HL-60/S4 treated with retinoic acid at 250 ng/mL for 4 days and 3 days (cell line): Measurements from ENCODE around the gene SCFD2.

ENCODE experiments used
- in situ Hi-C: fragments of 300-500 bp; cut with MboI; formaldehyde crosslinking; loops from 2 replicates; pipeline ENCODE4 v1.7.0; 2022; ENCODE audit warnings: low sequenced_read_pairs

The SCFD2 gene

GRCh38 chr4:53194727-53195126 is 171.1 kb downstream of the SCFD2 start:
- in situ Hi-C loops: loop anchor here (25.0 kb wide), 1 partner anchor 1018 kb away; no protein-coding TSS in a partner anchor

DNA sequence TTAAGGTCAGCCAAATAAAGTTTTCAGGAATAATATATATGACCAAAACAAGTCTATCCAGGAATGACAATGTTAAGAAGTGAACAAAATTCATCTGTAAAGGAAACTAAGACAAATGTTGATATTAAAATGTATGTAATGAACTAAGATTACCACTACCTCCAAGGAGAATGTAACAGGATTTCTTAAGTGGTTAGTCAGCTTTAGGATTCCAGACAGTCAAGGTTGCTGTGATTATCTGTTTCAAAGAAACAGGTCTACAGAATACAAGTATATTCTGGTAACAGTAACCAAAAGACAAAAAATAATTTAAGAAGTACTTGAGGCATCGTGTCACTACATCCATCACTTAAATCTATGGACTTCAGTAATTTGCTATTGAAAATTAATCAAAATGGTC is 172.8 kb downstream of the SCFD2 start:
- in situ Hi-C loops: loop anchor here (25.0 kb wide), 1 partner anchor 1019 kb away; no protein-coding TSS in a partner anchor

- in situ Hi-C loops: loop anchor here (25.0 kb wide), 1 partner anchor 1020 kb away; no protein-coding TSS in a partner anchor
Observed at GRCh38 chr4:53192496-53192895, 173.4 kb downstream of the SCFD2 start.

GRCh38 chr4:53191997-53192396 is 173.9 kb downstream of the SCFD2 start:
- in situ Hi-C loops: loop anchor here (25.0 kb wide), 1 partner anchor 1020 kb away; no protein-coding TSS in a partner anchor

GRCh38 chr4:53189011-53189410 is 176.8 kb downstream of the SCFD2 start:
- in situ Hi-C loops: loop anchor here (25.0 kb wide), 1 partner anchor 1023 kb away; no protein-coding TSS in a partner anchor

- in situ Hi-C loops: loop anchor here (25.0 kb wide), 1 partner anchor 1025 kb away; no protein-coding TSS in a partner anchor
Observed at GRCh38 chr4:53186714-53187358, 179.0 kb downstream of the SCFD2 start.

DNA sequence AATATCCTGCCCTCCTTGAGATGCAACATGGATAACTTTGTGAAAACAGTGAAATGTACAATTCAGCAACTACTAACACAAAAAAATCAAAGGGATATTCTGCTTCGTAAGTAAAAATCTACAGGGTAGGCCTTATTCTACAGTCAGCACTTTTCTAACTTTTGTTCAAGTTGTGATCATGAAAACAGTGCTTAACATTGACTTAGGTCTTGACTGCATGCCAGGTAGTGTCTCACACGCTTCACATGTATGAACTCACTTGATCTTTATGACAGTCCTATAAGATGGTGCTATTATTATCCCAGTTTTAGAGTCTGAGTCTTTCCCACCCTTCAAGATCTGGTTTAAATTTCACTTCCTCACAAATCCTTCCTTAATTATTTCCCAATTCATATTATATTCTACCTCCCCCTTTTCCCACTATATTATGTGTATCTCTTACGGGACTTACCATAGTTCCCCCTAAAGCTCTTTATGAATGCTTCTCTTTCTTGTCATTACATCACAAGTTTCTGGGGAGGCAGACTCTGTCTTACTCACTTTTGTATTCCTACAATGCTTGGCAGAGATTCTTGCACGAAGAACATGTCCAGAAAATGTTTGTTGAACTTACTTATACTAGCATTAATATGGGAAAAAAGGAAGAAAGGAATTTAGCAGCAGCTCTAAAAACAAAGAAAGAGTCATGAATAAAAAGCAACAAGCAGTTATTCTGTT is 179.8 kb downstream of the SCFD2 start:
- in situ Hi-C loops: loop anchor here (25.0 kb wide), 1 partner anchor 1026 kb away; no protein-coding TSS in a partner anchor

GRCh38 chr4:53183754-53184153 is 182.1 kb downstream of the SCFD2 start:
- in situ Hi-C loops: loop anchor here (25.0 kb wide), 1 partner anchor 1029 kb away; no protein-coding TSS in a partner anchor

- in situ Hi-C loops: loop anchor here (25.0 kb wide), 1 partner anchor 1035 kb away; no protein-coding TSS in a partner anchor
Observed at GRCh38 chr4:53177751-53178150, 188.1 kb downstream of the SCFD2 start.

DNA sequence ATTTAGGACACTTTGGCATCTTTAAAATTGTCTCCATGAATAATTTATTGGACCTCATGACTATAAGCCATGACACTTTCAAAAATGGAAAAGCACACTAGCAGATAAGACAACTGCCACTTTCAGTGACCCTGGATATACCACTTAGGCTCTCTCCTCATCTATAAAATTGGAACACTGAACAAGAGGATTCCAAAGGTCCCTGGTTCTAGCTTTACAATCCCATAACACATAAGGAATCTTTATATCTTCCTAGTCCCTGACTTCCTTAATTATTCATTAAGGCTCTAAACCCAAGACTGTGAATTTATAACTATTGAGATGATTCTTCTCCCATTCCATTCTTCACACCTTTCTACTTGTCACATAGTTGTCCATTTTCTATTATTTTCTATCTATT is 190.2 kb downstream of the SCFD2 start:
- in situ Hi-C loops: loop anchor here (25.0 kb wide), 1 partner anchor 1037 kb away; no protein-coding TSS in a partner anchor

GRCh38 chr4:53174823-53175222 is 191.0 kb downstream of the SCFD2 start:
- in situ Hi-C loops: loop anchor here (25.0 kb wide), 1 partner anchor 1037 kb away; no protein-coding TSS in a partner anchor

GRCh38 chr4:53173576-53173975 is 192.3 kb downstream of the SCFD2 start:
- in situ Hi-C loops: no loop called here

- in situ Hi-C loops: no loop called here
Observed at GRCh38 chr4:53171797-53172196, 194.1 kb downstream of the SCFD2 start.

DNA sequence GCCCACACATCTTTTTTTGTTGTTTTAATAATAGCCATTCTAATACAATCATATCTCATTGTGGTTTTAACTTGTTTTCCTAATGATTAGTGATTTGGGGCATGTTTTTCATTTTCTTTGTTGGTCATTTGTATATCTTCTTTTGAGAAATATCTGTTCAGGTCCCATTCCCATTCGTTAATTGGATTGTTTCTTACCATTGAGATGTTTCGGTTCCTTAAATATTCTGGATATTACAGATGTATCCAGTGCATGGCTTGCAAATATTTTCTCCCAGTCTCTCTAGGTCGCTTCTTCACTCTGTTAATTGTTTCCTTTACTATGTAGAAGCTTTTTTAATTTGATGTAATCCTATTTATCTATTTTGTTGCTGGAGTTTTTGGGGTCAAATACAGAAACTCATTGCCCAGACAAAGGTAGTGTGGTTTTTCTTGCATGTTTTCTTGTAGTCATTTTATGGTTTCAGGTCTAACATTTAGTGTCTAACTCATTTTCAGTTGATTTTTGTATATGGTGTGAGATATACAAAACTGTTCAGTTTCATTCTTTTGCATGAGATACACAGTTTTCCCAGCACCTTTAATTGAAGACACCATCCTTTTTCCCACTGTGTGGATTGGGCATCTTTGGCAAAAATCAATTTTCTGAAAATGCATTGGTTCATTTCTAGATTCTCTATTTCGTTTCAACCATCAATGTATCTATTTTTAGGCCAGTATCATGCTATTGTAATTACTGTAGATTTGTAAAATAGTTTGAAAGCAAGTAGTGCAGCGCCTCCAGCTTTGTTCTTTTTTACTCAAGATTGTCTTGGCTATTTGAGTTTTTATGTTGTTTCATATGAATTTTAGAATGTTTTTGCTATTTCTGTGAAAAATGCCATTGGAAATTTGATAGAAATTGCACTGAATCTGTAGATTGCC is 195.9 kb downstream of the SCFD2 start:
- in situ Hi-C loops: no loop called here

DNA sequence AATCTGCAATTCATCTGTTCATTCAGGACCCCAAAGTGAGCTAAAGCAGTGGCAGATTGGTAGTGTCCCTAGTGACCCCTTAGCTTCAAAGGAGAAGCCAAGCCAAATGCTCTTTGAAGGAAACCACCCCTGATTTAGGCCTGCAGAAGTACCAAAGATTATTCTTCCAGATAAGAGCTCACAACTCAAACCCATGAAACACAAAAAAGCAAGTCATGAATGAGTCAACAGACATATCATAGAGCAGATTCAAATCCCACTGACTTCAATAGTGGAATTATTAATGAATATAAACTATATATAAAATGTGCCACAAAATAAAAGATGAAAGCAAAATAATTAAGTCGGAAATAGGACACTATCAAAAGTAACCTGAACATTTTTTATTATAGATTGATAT is 197.6 kb downstream of the SCFD2 start:
- in situ Hi-C loops: no loop called here

- in situ Hi-C loops: no loop called here
Observed at GRCh38 chr4:53162969-53163368, 202.9 kb downstream of the SCFD2 start.

GRCh38 chr4:53161787-53162433 is 204.0 kb downstream of the SCFD2 start:
- in situ Hi-C loops: no loop called here

GRCh38 chr4:53161051-53161786 is 204.6 kb downstream of the SCFD2 start:
- in situ Hi-C loops: no loop called here

GRCh38 chr4:53156896-53157295 is 209.0 kb downstream of the SCFD2 start:
- in situ Hi-C loops: no loop called here
